Tibial nerve (tissue), 4 donors: ENCODE measurements around the gene SLC25A27. TPM values are rescaled to one million over a fixed set of nuclear protein-coding genes. Genes with fewer than 3 reads are reported as not detected.
"Not testable (repeated sequence)": the region's sequence is repeated elsewhere in the genome, so short reads cannot be mapped to it uniquely, and the experiment has no call there.

Experiments used
- DNase-seq, 2 donors: peaks; one replicate each; pipeline ENCODE4 v3.0.0-alpha.2; 2019; ENCODE audit warnings: low spot score in 2 of 2
- H3K27ac ChIP-seq, 4 donors: fragments of 200-600 bp; sonication (generic) in 3 of 4; one replicate each; pipeline ENCODE4 v1.5.1; 2017 to 2019; ENCODE audit warnings: mild to moderate bottlenecking in 1 of 4
- H3K27me3 ChIP-seq, 2 donors: fragments of 200-600 bp; sonication (generic) in 1 of 2; one replicate each; pipeline versions ENCODE4 v1.5.1 to v1.6.0; 2017 to 2019
- H3K36me3 ChIP-seq, 3 donors: fragments of 200-600 bp; sonication (generic); one replicate each; pipeline ENCODE4 v1.5.1; 2018 to 2019
- H3K4me1 ChIP-seq, 4 donors: fragments of 200-600 bp; sonication (generic) in 3 of 4; one replicate each; pipeline ENCODE4 v1.5.1; 2017 to 2019
- H3K4me3 ChIP-seq, 4 donors: fragments of 200-600 bp; sonication (generic) in 3 of 4; one replicate each; pipeline ENCODE4 v1.5.1; 2017 to 2019; ENCODE audit warnings: mild to moderate bottlenecking in 1 of 4, moderate library complexity in 1 of 4
- H3K9me3 ChIP-seq, 4 donors: fragments of 200-600 bp; sonication (generic) in 3 of 4; one replicate each; pipeline ENCODE4 v1.5.1; 2017 to 2019
- EP300 ChIP-seq, 2 donors: sonication (generic); formaldehyde crosslinking; IDR thresholded peaks; one replicate each; pipeline ENCODE4 v1.6.1; 2017; ENCODE audit warnings: antibody characterized with exemption in 2 of 2, mild to moderate bottlenecking in 1 of 2
- POLR2A ChIP-seq, 2 donors: fragments of 450-650 bp; IDR thresholded peaks; one replicate each; pipeline ENCODE4 v1.6.1; 2017; ENCODE audit warnings: antibody characterized with exemption in 2 of 2, mild to moderate bottlenecking in 2 of 2, moderate library complexity in 2 of 2
- WGBS, 2 donors: methylation state at CpG; one replicate each; pipeline ENCODE4 v1.1.5; 2018; 5-methylcytosine and 5-hydroxymethylcytosine counted together
- total RNA-seq, 4 donors: library from RNA; depleted of rRNA; stranded (reverse); fragments of >200 nt; gene quantifications; one replicate each; pipeline ENCODE4 v1.1.0, GENCODE V29; 2016
- TF ChIP-seq, protein P1 (sequence below), 5 experiments: fragments of 200-600 bp in 3 of 5; fragments of 450-650 bp in 2 of 5; sonication (generic) in 3 of 5; IDR thresholded peaks; one replicate each; pipeline ENCODE4 v1.5.1; 2016 to 2019; ENCODE audit warnings: antibody characterized with exemption in 5 of 5, mild to moderate bottlenecking in 3 of 5, moderate library complexity in 2 of 5

The SLC25A27 gene
- total RNA-seq, 4 donors from 2014 or later = 42.2 to 57.8 (median 50.8) TPM

DNA sequence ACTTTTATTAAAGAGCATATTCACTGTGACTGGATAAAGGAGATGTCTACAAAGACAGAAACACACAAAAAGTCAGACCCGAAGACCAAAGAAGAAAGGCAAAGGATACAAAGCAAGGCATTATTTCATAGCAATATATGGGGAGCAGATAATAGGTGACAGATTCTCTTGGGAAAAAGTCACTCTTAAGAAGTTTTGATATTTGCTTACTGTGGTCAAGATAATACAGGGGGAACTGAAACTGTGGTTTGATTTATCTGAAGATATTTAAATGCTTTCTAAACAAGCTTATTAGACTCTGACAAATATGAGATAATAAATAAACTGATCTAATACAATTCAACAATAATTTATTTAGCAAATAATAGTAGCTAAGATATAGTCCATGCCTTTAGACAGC lies 14.8 kb upstream of the SLC25A27 start:
- peaks cover 0 to 5% (median 0%) of the 10 kb centered on the region in 4 donors for H3K4me1 ChIP-seq
- no peaks in the 10 kb centered on the region for H3K9me3 ChIP-seq
- H3K27me3 ChIP-seq = no peaks in the 10 kb centered on the region
- no peak overlapping the region for H3K27ac ChIP-seq
- no peak for DNase-seq
- TF ChIP-seq, protein P1, sequence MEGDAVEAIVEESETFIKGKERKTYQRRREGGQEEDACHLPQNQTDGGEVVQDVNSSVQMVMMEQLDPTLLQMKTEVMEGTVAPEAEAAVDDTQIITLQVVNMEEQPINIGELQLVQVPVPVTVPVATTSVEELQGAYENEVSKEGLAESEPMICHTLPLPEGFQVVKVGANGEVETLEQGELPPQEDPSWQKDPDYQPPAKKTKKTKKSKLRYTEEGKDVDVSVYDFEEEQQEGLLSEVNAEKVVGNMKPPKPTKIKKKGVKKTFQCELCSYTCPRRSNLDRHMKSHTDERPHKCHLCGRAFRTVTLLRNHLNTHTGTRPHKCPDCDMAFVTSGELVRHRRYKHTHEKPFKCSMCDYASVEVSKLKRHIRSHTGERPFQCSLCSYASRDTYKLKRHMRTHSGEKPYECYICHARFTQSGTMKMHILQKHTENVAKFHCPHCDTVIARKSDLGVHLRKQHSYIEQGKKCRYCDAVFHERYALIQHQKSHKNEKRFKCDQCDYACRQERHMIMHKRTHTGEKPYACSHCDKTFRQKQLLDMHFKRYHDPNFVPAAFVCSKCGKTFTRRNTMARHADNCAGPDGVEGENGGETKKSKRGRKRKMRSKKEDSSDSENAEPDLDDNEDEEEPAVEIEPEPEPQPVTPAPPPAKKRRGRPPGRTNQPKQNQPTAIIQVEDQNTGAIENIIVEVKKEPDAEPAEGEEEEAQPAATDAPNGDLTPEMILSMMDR (IDR thresholded peaks at IDR 0.05) = no peak
- TF ChIP-seq POLR2A (IDR thresholded peaks at IDR 0.05) (no peak), EP300 (IDR thresholded peaks at IDR 0.05) (no peak)
- H3K36me3 ChIP-seq = no peaks in the 10 kb centered on the region
- no peak overlapping the region for H3K4me3 ChIP-seq
- 69 to 83% methylated on average over 1 of the region's 1 CpG for WGBS, 2 donors

DNA sequence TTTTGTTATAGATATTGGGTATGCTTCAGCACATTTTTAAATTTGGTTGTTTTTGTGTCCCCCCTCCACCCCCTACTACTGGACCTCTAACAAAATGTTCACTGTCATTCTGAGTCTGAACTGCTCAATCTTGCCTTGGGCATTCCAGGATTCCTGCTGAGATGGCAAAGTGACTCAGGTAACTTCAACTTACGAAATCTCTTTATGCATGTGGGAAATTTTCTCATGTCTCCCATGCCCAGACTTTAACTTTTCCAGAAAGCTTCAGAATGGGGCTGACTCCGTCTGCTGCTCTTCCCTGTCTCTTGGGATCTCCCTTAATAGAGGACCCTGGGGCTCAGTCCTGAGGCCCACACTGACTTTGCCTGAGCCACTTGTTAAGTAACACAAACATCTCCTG lies 14.1 kb upstream of the SLC25A27 start:
- H3K36me3 ChIP-seq = no peaks in the 10 kb centered on the region
- H3K27me3 ChIP-seq = no peaks in the 10 kb centered on the region
- DNase-seq = no peak
- peaks cover 0 to 5% (median 0%) of the 10 kb centered on the region in 4 donors for H3K4me1 ChIP-seq
- H3K4me3 ChIP-seq = no peak overlapping the region
- H3K9me3 ChIP-seq = no peaks in the 10 kb centered on the region
- WGBS, 2 donors = 73 to 82% methylated on average over 2 of the region's 2 CpGs
- H3K27ac ChIP-seq = no peak overlapping the region
- TF ChIP-seq, protein P1 (IDR thresholded peaks at IDR 0.05) = no peak
- TF ChIP-seq POLR2A (IDR thresholded peaks at IDR 0.05) = no peak
- TF ChIP-seq EP300 (IDR thresholded peaks at IDR 0.05) = no peak

DNA sequence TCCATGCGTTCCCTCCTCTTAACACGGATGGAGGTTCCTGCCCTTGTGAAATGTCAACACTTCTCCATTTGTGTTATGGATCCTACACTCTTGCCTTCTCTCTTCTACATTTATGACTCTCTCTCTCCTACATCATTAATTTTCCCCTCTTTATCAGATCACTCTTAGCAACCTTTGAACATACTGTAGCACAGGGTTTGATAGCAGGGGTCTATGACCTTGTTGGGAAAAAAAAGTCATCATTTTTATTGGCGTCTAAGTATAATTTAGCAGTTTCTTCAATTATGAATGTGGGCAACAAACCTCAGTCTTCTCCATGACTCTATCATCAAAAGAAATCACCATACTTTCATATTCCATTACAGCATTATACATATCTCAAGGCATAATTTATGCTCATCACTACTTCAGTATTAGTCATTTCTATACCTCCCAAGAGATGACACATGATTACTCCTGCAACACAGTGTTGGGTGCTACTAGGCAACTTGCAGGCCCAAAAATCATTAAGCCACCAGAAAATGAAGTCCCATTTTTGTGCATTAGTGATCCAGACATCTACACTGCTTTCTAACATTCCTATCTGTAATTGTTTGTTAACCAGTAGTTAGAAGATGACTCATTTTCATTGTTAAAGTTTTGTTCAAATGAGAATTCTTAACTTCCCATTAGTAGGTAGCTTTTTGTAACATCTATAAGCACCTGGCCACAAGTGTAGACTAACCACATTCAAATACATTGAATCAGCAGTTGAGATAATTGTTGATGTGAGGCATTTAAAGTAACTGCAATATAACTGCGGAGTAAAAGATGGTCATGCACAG lies 9.6 kb upstream of the SLC25A27 start:
- no peak overlapping the region for H3K27ac ChIP-seq
- no peak for TF ChIP-seq POLR2A (IDR thresholded peaks at IDR 0.05)
- no peak for TF ChIP-seq EP300 (IDR thresholded peaks at IDR 0.05)
- TF ChIP-seq, protein P1 (IDR thresholded peaks at IDR 0.05) = no peak
- H3K36me3 ChIP-seq = no peaks in the 10 kb centered on the region
- no peaks in the 10 kb centered on the region for H3K27me3 ChIP-seq
- no peaks in the 10 kb centered on the region for H3K4me1 ChIP-seq
- DNase-seq = no peak
- 89 to 94% methylated on average over 4 of the region's 4 CpGs for WGBS, 2 donors
- no peak overlapping the region for H3K4me3 ChIP-seq
- no peaks in the 10 kb centered on the region for H3K9me3 ChIP-seq

DNA sequence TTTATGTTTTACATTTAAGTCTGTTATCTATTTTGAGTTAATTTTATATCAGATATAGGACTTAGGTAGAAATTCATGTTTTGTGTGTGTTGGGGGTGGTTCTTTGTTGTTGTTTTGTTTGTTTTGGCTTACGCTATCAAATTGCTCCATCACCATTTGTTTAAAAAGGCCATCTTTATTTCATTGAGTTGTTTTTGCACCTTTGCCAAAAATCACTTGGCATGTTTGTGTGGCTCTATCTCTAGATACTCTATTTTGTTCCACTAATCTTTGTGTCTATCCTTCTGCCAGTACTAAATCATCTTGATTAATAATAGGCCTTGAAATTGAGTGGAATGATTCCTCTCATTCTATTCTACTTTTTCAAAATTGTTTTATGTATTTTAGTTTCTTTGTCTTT lies 7.5 kb upstream of the SLC25A27 start:
- H3K4me1 ChIP-seq = no peaks in the 10 kb centered on the region
- H3K27me3 ChIP-seq = no peaks in the 10 kb centered on the region
- no peak for DNase-seq
- no peak overlapping the region for H3K4me3 ChIP-seq
- no peaks in the 10 kb centered on the region for H3K36me3 ChIP-seq
- H3K9me3 ChIP-seq = no peaks in the 10 kb centered on the region
- H3K27ac ChIP-seq = no peak overlapping the region
- TF ChIP-seq POLR2A (IDR thresholded peaks at IDR 0.05) (no peak), EP300 (IDR thresholded peaks at IDR 0.05) (no peak)
- TF ChIP-seq, protein P1 (IDR thresholded peaks at IDR 0.05) = no peak
- WGBS, 2 donors = 76 to 91% methylated on average over 1 of the region's 1 CpG

DNA sequence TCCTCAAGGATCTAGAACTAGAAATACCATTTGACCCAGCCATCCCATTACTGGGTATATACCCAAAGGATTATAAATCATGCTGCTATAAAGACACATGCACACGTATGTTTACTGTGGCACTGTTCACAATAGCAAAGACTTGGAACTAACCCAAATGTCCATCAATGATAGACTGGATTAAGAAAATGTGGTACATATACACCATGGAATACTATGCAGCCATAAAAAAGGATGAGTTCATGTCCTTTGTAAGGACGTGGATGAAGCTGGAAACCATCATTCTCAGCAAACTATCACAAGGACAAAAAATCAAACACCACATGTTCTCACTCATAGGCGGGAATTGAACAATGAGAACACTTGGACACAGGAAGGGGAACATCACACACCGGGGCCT lies 4.7 kb upstream of the SLC25A27 start:
- not testable (repeated sequence) for H3K4me3 ChIP-seq, DNase-seq, H3K9me3 ChIP-seq, H3K27me3 ChIP-seq, H3K27ac ChIP-seq, H3K36me3 ChIP-seq
- 91 to 96% methylated on average over 3 of the region's 4 CpGs for WGBS, 2 donors
- peaks cover 0 to 15% (median 4%) of the 10 kb centered on the region in 4 donors for H3K4me1 ChIP-seq
